ENCODE measurements around the gene ANKS1B. TPM values are rescaled to one million over a fixed set of nuclear protein-coding genes. Genes with fewer than 3 reads are reported as not detected.

ANKS1B gene
- total RNA-seq, 4 donors from 2014 or later, result 4.9 to 15.4 (median 9.4) TPM

DNA sequence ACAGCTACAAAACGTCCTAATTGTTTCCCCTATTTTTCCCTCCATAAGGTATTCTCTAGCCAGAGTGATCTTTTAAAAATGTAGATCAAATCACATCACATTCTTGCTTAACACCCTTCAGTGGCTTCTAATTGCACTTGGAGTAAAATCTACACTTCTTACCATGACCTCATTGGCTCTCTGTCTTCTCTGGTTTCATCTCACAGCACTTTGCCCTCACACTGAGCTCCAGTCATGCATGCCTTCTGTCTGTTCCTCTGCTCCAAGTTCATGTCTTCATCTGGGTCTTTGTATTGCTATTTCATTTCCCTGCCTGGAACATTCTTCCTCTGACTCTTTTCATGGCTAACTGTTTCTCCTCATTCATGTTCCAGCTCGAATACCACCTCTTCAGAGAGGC lies 557.6 kb downstream of the ANKS1B start:
- H3K27ac ChIP-seq, result no peak overlapping the region
- no peaks in the 10 kb centered on the region for H3K4me1 ChIP-seq
- WGBS, result 60% methylated on average over 2 of the region's 2 CpGs
- no peak for DNase-seq (ENCODE audit: low spot score in 2 of 2)
- H3K36me3 ChIP-seq, result no peaks in the 10 kb centered on the region
- TF ChIP-seq POLR2A (IDR thresholded peaks at IDR 0.05), result no peak
- H3K27me3 ChIP-seq, result no peaks in the 10 kb centered on the region
- no peak overlapping the region for H3K4me3 ChIP-seq
- H3K9me3 ChIP-seq, result no peaks in the 10 kb centered on the region

DNA sequence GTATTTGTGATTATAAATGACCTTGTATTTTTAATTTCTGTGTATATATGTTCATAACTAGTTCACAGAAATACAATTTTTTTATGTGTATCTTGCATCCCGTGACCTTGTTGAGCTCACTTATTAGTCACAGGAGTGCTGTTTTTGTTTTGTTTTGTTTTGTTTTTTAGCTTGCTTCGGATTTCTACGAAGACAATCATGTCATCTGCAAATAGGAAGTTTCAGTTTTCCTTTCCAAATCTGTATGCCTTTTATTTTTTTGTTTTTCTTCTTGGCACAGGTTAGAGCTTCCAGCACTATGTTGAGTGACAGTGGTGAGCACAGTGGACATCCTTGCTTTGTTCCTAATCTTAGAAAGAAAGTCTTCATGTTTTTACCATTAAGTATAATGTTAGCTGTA lies 566.4 kb downstream of the ANKS1B start:
- TF ChIP-seq EP300 (IDR thresholded peaks at IDR 0.05) (no peak), POLR2AphosphoS5 (IDR thresholded peaks at IDR 0.05) (no peak), POLR2A (IDR thresholded peaks at IDR 0.05) (no peak)
- TF ChIP-seq, protein P1, sequence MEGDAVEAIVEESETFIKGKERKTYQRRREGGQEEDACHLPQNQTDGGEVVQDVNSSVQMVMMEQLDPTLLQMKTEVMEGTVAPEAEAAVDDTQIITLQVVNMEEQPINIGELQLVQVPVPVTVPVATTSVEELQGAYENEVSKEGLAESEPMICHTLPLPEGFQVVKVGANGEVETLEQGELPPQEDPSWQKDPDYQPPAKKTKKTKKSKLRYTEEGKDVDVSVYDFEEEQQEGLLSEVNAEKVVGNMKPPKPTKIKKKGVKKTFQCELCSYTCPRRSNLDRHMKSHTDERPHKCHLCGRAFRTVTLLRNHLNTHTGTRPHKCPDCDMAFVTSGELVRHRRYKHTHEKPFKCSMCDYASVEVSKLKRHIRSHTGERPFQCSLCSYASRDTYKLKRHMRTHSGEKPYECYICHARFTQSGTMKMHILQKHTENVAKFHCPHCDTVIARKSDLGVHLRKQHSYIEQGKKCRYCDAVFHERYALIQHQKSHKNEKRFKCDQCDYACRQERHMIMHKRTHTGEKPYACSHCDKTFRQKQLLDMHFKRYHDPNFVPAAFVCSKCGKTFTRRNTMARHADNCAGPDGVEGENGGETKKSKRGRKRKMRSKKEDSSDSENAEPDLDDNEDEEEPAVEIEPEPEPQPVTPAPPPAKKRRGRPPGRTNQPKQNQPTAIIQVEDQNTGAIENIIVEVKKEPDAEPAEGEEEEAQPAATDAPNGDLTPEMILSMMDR (IDR thresholded peaks at IDR 0.05), result no peak
- H3K4me3 ChIP-seq, result no peak overlapping the region
- no peak overlapping the region for H3K27ac ChIP-seq
- no peaks in the 10 kb centered on the region for H3K27me3 ChIP-seq
- no peaks in the 10 kb centered on the region for H3K9me3 ChIP-seq
- 70% methylated on average over 3 of the region's 3 CpGs for WGBS
- no peak for DNase-seq (ENCODE audit: low spot score in 2 of 2)
- H3K36me3 ChIP-seq, result no peaks in the 10 kb centered on the region
- H3K4me1 ChIP-seq, result no peaks in the 10 kb centered on the region

DNA sequence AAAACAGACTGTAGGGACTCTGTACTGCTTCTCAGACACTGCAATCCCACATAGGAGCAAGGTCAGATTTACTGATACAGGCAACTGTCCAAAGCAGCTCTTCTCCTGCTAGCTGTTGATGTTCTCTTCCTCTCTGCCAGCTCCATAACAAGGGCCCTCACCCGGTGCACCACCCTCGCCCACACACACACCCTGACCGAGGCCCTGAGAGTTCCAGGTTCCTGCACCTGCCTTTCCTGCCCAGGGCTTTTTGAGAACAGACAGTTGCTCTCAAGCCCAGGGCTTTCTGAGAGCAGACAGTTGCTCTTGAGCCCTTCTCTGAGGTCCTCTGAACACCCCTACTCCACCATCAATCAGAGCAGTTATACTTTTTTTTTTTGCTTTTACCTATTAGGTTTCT lies 571.0 kb downstream of the ANKS1B start:
- no peak overlapping the region for H3K27ac ChIP-seq
- H3K4me1 ChIP-seq, result no peaks in the 10 kb centered on the region
- 75% methylated on average over 3 of the region's 3 CpGs for WGBS
- TF ChIP-seq, protein P1 (IDR thresholded peaks at IDR 0.05), result no peak
- TF ChIP-seq POLR2AphosphoS5 (IDR thresholded peaks at IDR 0.05) (no peak), EP300 (IDR thresholded peaks at IDR 0.05) (no peak), POLR2A (IDR thresholded peaks at IDR 0.05) (no peak)
- no peak for DNase-seq (ENCODE audit: low spot score in 2 of 2)
- no peak overlapping the region for H3K4me3 ChIP-seq
- H3K36me3 ChIP-seq, result no peaks in the 10 kb centered on the region
- peaks cover 8% of the 10 kb centered on the region for H3K9me3 ChIP-seq
- H3K27me3 ChIP-seq, result no peaks in the 10 kb centered on the region

DNA sequence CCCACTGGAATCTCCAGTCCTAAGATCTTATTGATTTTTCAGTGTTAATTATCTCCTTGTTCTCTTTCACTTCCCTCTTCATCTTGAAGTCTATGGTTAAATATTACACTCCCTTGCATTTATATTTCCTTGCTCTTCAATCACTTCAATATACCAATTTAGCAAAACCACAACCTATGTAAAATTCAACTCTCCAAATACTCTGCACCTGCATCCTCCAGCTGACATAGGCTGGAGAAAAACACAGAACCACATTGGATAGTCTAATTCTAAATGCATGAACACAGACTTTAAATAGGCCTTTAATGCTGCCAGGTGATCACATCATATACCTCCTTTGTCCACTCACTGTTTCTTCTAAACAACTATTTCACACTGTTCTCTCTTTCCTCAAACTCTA lies 591.0 kb downstream of the ANKS1B start:
- H3K4me1 ChIP-seq, result no peaks in the 10 kb centered on the region
- no peak for DNase-seq (ENCODE audit: low spot score in 2 of 2)

DNA sequence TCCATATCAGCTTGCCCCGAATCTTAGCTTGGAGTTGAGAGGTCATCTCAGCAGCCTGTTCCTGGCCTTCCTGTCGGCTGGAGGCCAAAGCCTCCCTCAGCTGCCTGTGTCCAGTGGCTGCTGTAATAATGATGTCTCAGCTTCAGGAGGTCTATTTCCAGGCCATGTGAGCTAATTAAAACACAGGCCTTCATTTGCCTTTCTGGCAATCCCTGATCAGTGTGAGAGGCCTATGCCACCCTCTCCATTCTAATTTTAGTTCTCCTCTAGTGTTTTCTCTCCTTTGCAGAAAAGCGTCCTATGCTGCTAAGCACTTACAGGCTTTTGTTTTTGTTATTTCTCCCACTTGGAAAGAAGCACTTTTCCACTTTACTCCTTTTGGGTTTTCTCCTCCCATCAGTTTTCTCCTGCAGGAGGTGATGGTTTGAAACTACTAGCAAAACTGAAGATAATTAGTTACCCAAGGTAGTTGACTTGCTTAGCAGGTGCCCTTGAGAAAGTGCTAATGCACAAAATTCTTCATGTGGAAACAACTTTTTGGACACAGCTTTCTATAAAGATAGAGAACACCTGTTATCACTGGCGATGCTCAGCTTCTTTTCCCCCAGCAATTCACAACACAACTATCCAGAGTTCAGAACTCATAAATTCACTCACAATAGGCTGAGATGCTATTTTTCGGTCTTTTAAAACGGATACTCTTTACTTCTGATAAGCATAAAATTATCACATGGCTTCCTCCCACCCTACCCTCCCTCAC lies 592.5 kb downstream of the ANKS1B start:
- no peak for TF ChIP-seq POLR2AphosphoS5 (IDR thresholded peaks at IDR 0.05)
- TF ChIP-seq, protein P1 (IDR thresholded peaks at IDR 0.05), result no peak
- no peak for DNase-seq (ENCODE audit: low spot score in 2 of 2)
- no peaks in the 10 kb centered on the region for H3K9me3 ChIP-seq
- no peak overlapping the region for H3K4me3 ChIP-seq
- no peaks in the 10 kb centered on the region for H3K27me3 ChIP-seq
- no peaks in the 10 kb centered on the region for H3K4me1 ChIP-seq
- no peak overlapping the region for H3K27ac ChIP-seq
- H3K36me3 ChIP-seq, result no peaks in the 10 kb centered on the region
- 91% methylated on average over 6 of the region's 6 CpGs for WGBS

More for the DNA sequence above, 591.0 kb downstream of the ANKS1B start:
- TF ChIP-seq POLR2AphosphoS5 (IDR thresholded peaks at IDR 0.05) (no peak), EP300 (IDR thresholded peaks at IDR 0.05) (no peak), POLR2A (IDR thresholded peaks at IDR 0.05) (no peak)
- TF ChIP-seq, protein P1 (IDR thresholded peaks at IDR 0.05), result no peak
- no peaks in the 10 kb centered on the region for H3K36me3 ChIP-seq
- peaks cover 3% of the 10 kb centered on the region for H3K9me3 ChIP-seq
- no peaks in the 10 kb centered on the region for H3K27me3 ChIP-seq
- H3K27ac ChIP-seq, result no peak overlapping the region
- no peak overlapping the region for H3K4me3 ChIP-seq

DNA sequence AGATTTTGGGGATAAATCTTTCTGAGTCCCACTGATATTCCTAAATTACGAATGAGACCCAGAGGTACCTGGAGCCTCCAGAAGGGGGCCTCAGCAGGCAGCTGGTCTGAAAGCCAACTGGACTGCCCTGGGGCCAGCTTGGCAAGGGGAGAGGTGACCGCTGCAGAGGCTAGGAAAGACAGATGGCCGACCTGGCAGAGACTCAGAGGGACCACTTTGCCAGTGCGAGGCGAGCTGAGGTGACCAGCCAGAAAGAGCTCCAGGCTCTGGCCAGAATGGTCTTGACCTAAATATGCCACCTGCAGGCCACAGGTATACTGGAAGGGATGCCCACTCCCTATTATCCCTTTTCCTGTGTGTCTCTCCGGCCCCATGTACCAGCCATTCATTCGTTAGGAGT lies 594.0 kb downstream of the ANKS1B start:
- no peaks in the 10 kb centered on the region for H3K9me3 ChIP-seq
- DNase-seq (ENCODE audit: low spot score in 2 of 2), result no peak
- H3K27ac ChIP-seq, result no peak overlapping the region
- H3K4me1 ChIP-seq, result no peaks in the 10 kb centered on the region
- H3K36me3 ChIP-seq, result no peaks in the 10 kb centered on the region
- 74% methylated on average over 5 of the region's 7 CpGs for WGBS
- no peaks in the 10 kb centered on the region for H3K27me3 ChIP-seq
- no peak for TF ChIP-seq EP300 (IDR thresholded peaks at IDR 0.05)
- no peak for TF ChIP-seq POLR2AphosphoS5 (IDR thresholded peaks at IDR 0.05)
- TF ChIP-seq, protein P1 (IDR thresholded peaks at IDR 0.05), result no peak
- TF ChIP-seq POLR2A (IDR thresholded peaks at IDR 0.05), result no peak
- H3K4me3 ChIP-seq, result no peak overlapping the region

All from suprapubic skin (tissue), 4 donors.